ENCODE measurements around the gene SLC66A1.

SLC66A1 gene

DNA sequence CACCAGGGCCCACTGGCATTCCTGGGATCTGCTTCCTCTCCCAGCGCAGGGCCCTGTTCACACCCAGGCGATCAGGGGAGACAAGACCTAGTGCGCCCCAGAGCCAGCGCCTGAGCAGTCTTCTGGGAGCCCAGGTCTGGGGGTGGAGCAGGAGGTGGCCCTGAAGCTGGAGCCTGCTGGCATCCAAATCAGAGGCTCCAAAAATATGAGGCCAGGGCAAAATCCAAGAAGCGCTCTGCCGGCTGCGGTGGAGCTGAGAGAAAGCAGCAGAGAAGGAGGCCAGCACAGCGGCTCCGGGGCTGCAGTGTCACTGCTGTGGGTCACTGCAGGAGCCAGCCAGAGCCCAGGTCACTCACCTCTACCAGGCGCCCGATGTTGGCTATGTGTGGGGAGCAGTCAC is 32.7 kb downstream of the SLC66A1 start:
- H3K4me1 ChIP-seq (ENCODE audit: low read length): no peaks in the 10 kb centered on the region
- H3F3A ChIP-seq (ENCODE audit: insufficient read depth, low read length): no peaks in the 10 kb centered on the region
- H3K9ac ChIP-seq (ENCODE audit: low read length): no peak overlapping the region
- H3K4me3 ChIP-seq (ENCODE audit: low read length): no peak overlapping the region
- H2AFZ ChIP-seq (ENCODE audit: low read length): no peak overlapping the region
- DNase-seq: no peak
- no peaks in the 10 kb centered on the region for H3K27me3 ChIP-seq (replicated peaks; ENCODE audit: insufficient read depth, low read length)
- no peak overlapping the region for H3K4me2 ChIP-seq (ENCODE audit: low read depth, low read length)
- no peaks in the 10 kb centered on the region for H4K20me1 ChIP-seq (ENCODE audit: insufficient read depth, low read length)
- no peaks in the 10 kb centered on the region for H3K36me3 ChIP-seq (replicated peaks; ENCODE audit: insufficient read depth, low read length)
- H3K27ac ChIP-seq (ENCODE audit: low read length): no peak overlapping the region
- H3K9me3 ChIP-seq (replicated peaks; ENCODE audit: insufficient read depth, low read length): no peaks in the 10 kb centered on the region
- H3K79me2 ChIP-seq (ENCODE audit: low read length): no peaks in the 10 kb centered on the region
- H3K9me2 ChIP-seq (replicated peaks; ENCODE audit: insufficient read depth, low read length): no peaks in the 10 kb centered on the region
- TF ChIP-seq, protein P1, sequence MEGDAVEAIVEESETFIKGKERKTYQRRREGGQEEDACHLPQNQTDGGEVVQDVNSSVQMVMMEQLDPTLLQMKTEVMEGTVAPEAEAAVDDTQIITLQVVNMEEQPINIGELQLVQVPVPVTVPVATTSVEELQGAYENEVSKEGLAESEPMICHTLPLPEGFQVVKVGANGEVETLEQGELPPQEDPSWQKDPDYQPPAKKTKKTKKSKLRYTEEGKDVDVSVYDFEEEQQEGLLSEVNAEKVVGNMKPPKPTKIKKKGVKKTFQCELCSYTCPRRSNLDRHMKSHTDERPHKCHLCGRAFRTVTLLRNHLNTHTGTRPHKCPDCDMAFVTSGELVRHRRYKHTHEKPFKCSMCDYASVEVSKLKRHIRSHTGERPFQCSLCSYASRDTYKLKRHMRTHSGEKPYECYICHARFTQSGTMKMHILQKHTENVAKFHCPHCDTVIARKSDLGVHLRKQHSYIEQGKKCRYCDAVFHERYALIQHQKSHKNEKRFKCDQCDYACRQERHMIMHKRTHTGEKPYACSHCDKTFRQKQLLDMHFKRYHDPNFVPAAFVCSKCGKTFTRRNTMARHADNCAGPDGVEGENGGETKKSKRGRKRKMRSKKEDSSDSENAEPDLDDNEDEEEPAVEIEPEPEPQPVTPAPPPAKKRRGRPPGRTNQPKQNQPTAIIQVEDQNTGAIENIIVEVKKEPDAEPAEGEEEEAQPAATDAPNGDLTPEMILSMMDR (IDR thresholded peaks at IDR 0.05; ENCODE audit: low read length): no peak
- TF ChIP-seq EZH2phosphoT487 (IDR thresholded peaks at IDR 0.05; ENCODE audit: low read length) (no peak), EZH2 (optimal IDR thresholded peaks at IDR 0.05; ENCODE audit: low read depth, low read length) (no peak)

DNA sequence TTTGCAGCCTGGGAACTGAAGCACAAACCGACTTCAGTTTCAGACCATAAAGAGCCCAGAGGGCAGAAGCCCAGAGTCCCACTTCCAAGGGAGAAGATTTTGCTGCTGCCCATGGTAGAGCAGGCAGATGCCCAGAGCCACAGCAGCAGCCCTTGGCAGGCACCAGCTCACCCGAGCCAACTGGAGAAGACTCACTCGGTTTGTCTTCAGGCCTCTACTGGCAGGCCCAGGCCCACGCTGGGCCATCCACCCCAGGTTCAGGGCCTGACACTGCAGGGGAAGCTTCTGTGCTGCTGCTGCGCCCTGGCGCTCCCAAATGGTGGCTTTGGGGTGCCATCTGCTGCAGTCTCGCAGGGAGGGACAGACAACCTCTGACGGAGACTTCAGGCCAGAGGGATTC is 33.3 kb downstream of the SLC66A1 start:
- Histone ChIP-seq H3K9ac (ENCODE audit: low read length) (no peak overlapping the region), H3K36me3 (replicated peaks; ENCODE audit: insufficient read depth, low read length) (no peaks in the 10 kb centered on the region), H3K27ac (ENCODE audit: low read length) (no peak overlapping the region), H3K27me3 (replicated peaks; ENCODE audit: insufficient read depth, low read length) (no peaks in the 10 kb centered on the region), H3K79me2 (ENCODE audit: low read length) (no peaks in the 10 kb centered on the region), H3K9me2 (replicated peaks; ENCODE audit: insufficient read depth, low read length) (no peaks in the 10 kb centered on the region), H3F3A (ENCODE audit: insufficient read depth, low read length) (no peaks in the 10 kb centered on the region), H3K4me1 (ENCODE audit: low read length) (no peaks in the 10 kb centered on the region), H3K4me2 (ENCODE audit: low read depth, low read length) (no peak overlapping the region), H3K4me3 (ENCODE audit: low read length) (no peak overlapping the region), H4K20me1 (ENCODE audit: insufficient read depth, low read length) (no peaks in the 10 kb centered on the region), H2AFZ (ENCODE audit: low read length) (no peak overlapping the region), H3K9me3 (replicated peaks; ENCODE audit: insufficient read depth, low read length) (no peaks in the 10 kb centered on the region)
- TF ChIP-seq EZH2 (optimal IDR thresholded peaks at IDR 0.05; ENCODE audit: low read depth, low read length) (no peak), EZH2phosphoT487 (IDR thresholded peaks at IDR 0.05; ENCODE audit: low read length) (no peak)
- TF ChIP-seq, protein P1 (IDR thresholded peaks at IDR 0.05; ENCODE audit: low read length): no peak
- DNase-seq: no peak

DNA sequence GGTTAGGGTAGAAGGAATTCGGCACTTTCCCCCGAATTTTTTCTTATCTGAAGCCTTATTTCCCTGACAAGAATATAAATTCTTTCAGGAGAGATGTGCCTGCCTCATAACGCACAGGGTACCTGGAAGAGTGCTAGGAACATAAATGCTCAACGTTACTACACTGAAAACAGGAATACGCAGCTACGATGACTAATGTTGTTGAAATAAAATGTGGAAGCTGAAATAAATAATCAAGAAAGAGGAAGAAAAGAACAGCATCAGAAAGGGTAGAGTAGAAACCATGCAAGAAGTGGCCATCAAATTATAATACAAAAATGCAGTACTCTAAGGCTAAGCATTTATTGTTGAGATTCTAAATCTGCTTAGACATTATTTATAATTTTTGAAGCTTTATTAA is 33.9 kb downstream of the SLC66A1 start:
- no peak overlapping the region for H2AFZ ChIP-seq (ENCODE audit: low read length)
- H3K9ac ChIP-seq (ENCODE audit: low read length): no peak overlapping the region
- no peaks in the 10 kb centered on the region for H4K20me1 ChIP-seq (ENCODE audit: insufficient read depth, low read length)
- no peaks in the 10 kb centered on the region for H3K9me2 ChIP-seq (replicated peaks; ENCODE audit: insufficient read depth, low read length)
- no peak overlapping the region for H3K4me2 ChIP-seq (ENCODE audit: low read depth, low read length)
- no peaks in the 10 kb centered on the region for H3K9me3 ChIP-seq (replicated peaks; ENCODE audit: insufficient read depth, low read length)
- TF ChIP-seq EZH2phosphoT487 (IDR thresholded peaks at IDR 0.05; ENCODE audit: low read length) (no peak), EZH2 (optimal IDR thresholded peaks at IDR 0.05; ENCODE audit: low read depth, low read length) (no peak)
- TF ChIP-seq, protein P1 (IDR thresholded peaks at IDR 0.05; ENCODE audit: low read length): no peak
- DNase-seq: no peak
- no peak overlapping the region for H3K4me3 ChIP-seq (ENCODE audit: low read length)
- no peaks in the 10 kb centered on the region for H3K4me1 ChIP-seq (ENCODE audit: low read length)
- no peaks in the 10 kb centered on the region for H3K36me3 ChIP-seq (replicated peaks; ENCODE audit: insufficient read depth, low read length)
- H3K27ac ChIP-seq (ENCODE audit: low read length): no peak overlapping the region
- no peaks in the 10 kb centered on the region for H3K27me3 ChIP-seq (replicated peaks; ENCODE audit: insufficient read depth, low read length)
- H3F3A ChIP-seq (ENCODE audit: insufficient read depth, low read length): no peaks in the 10 kb centered on the region
- H3K79me2 ChIP-seq (ENCODE audit: low read length): no peaks in the 10 kb centered on the region

All from MM.1S (cell line).